GM23338 (cell line): ENCODE results near the gene PRG2. TPM values are rescaled to one million over a fixed set of nuclear protein-coding genes. Genes with fewer than 3 reads are reported as not detected.

Source experiments
- ATAC-seq: fragments of 200-7000 bp; cut with Tn5 transposase; 3 replicates; pipeline ENCODE4 v1.9.1; 2020
- DNase-seq: peaks from one replicate; pipeline ENCODE4 v3.0.0-alpha.2; 2015; ENCODE audit warnings: low spot score
- H2AFZ ChIP-seq: fragments of 200-600 bp; sonication (generic); 2 replicates; pipeline ENCODE4 v1.8.0; 2016; ENCODE audit warnings: antibody characterized with exemption, mild to moderate bottlenecking, moderate library complexity
- H3F3A ChIP-seq: fragments of 200-600 bp; sonication (generic); replicated peaks from 2 replicates; pipeline ENCODE4 v1.8.0; 2017; ENCODE audit warnings: antibody characterized with exemption, mixed run types, low read depth
- H3K27ac ChIP-seq: fragments of 200-600 bp; sonication (generic); 2 replicates; pipeline ENCODE4 v1.6.1; 2016; ENCODE audit warnings: low read depth
- H3K27me3 ChIP-seq: fragments of 200-600 bp; sonication (generic); 2 replicates; pipeline ENCODE4 v1.8.0; 2016; ENCODE audit warnings: mild to moderate bottlenecking, mixed run types, moderate library complexity; ENCODE audit not compliant: insufficient read depth
- H3K36me3 ChIP-seq: fragments of 200-600 bp; sonication (generic); 2 replicates; pipeline ENCODE4 v1.8.0; 2016; ENCODE audit warnings: mild to moderate bottlenecking; ENCODE audit not compliant: insufficient read depth
- H3K4me1 ChIP-seq: fragments of 200-600 bp; sonication (generic); 2 replicates; pipeline ENCODE4 v1.8.0; 2016; ENCODE audit warnings: mild to moderate bottlenecking, moderate library complexity; ENCODE audit not compliant: insufficient read depth
- H3K4me2 ChIP-seq: fragments of 200-600 bp; sonication (generic); 2 replicates; pipeline ENCODE4 v1.7.1; 2017; ENCODE audit warnings: mixed run types
- H3K4me3 ChIP-seq: fragments of 200-600 bp; sonication (generic); 2 replicates; pipeline ENCODE4 v1.6.1; 2016; ENCODE audit warnings: mixed run types
- H3K79me2 ChIP-seq: fragments of 200-600 bp; sonication (generic); replicated peaks from 2 replicates; pipeline ENCODE4 v1.8.0; 2017; ENCODE audit warnings: mild to moderate bottlenecking; ENCODE audit not compliant: insufficient read depth
- H3K9me2 ChIP-seq: fragments of 200-600 bp; sonication (generic); 2 replicates; pipeline ENCODE4 v1.8.0; 2017; ENCODE audit not compliant: insufficient read depth
- H4K20me1 ChIP-seq: fragments of 200-600 bp; sonication (generic); replicated peaks from 2 replicates; pipeline ENCODE4 v1.8.0; 2017; ENCODE audit warnings: mild to moderate bottlenecking; ENCODE audit not compliant: insufficient read depth
- H3K27ac Mint-ChIP-seq: 2 replicates; pipeline ENCODE4 v1.8.0; 2020; ENCODE audit warnings: inconsistent platforms, mild to moderate bottlenecking, moderate library complexity, mixed read lengths
- H3K27me3 Mint-ChIP-seq: 3 replicates; pipeline ENCODE4 v1.8.0; 2022; ENCODE audit warnings: low read depth, mild to moderate bottlenecking, moderate library complexity, mixed read lengths, inconsistent platforms; ENCODE audit not compliant: insufficient read depth, poor library complexity
- H3K36me3 Mint-ChIP-seq: 3 replicates; pipeline ENCODE4 v1.8.0; 2021; ENCODE audit warnings: low read depth, mild to moderate bottlenecking, inconsistent platforms, moderate library complexity, mixed read lengths
- H3K4me1 Mint-ChIP-seq: 3 replicates; pipeline ENCODE4 v1.8.0; 2020; ENCODE audit warnings: mild to moderate bottlenecking, inconsistent platforms, mixed read lengths
- H3K4me3 Mint-ChIP-seq: 3 replicates; pipeline ENCODE4 v1.8.0; 2021; ENCODE audit warnings: moderate library complexity, mild to moderate bottlenecking, inconsistent platforms, mixed read lengths
- H3K9me3 Mint-ChIP-seq: 3 replicates; pipeline ENCODE4 v1.8.0; 2020; ENCODE audit warnings: moderate library complexity, mild to moderate bottlenecking, inconsistent platforms, mixed read lengths
- CREB1 ChIP-seq: fragments of 250-450 bp; sonication (Bioruptor Pico); IDR thresholded peaks from 2 replicates; pipeline ENCODE4 v1.5.0; 2020; ENCODE audit warnings: low read depth, mild to moderate bottlenecking, moderate library complexity
- CTCF ChIP-seq, 2 experiments: fragments of 200-600 bp in 1 of 2; sonication (generic) in 1 of 2; conservative IDR thresholded peaks; 2 replicates each; pipeline versions ENCODE4 v1.5.1 to v1.6.1; 2016 to 2017; ENCODE audit warnings: antibody characterized with exemption in 2 of 2, low read depth in 2 of 2, mild to moderate bottlenecking in 2 of 2, moderate library complexity in 1 of 2
- ETS1 ChIP-seq: IDR thresholded peaks from 2 replicates; pipeline ENCODE4 v1.6.1; 2016; ENCODE audit warnings: antibody characterized with exemption
- EZH2 ChIP-seq: fragments of 200-600 bp; sonication (generic); IDR thresholded peaks from one replicate; pipeline ENCODE4 v1.8.0; 2017; ENCODE audit warnings: antibody characterized with exemption, mild to moderate bottlenecking, low read depth; ENCODE audit not compliant: unreplicated experiment
- EZH2phosphoT487 ChIP-seq: fragments of 200-600 bp; sonication (generic); IDR thresholded peaks from one replicate; pipeline ENCODE4 v1.8.1; 2018; ENCODE audit warnings: antibody characterized with exemption; ENCODE audit not compliant: unreplicated experiment
- JUNB ChIP-seq: IDR thresholded peaks from one replicate; pipeline ENCODE4 v1.6.1; 2016; ENCODE audit warnings: antibody characterized with exemption; ENCODE audit not compliant: unreplicated experiment
- NANOG ChIP-seq: IDR thresholded peaks from 2 replicates; pipeline ENCODE4 v1.6.1; 2016; ENCODE audit warnings: antibody characterized with exemption, borderline replicate concordance
- POLR2AphosphoS5 ChIP-seq: IDR thresholded peaks from 2 replicates; pipeline ENCODE4 v1.6.1; 2016; ENCODE audit warnings: antibody characterized with exemption, low read depth
- STAT1 ChIP-seq: IDR thresholded peaks from one replicate; pipeline ENCODE4 v1.6.1; 2016; ENCODE audit warnings: antibody characterized with exemption; ENCODE audit not compliant: unreplicated experiment
- ZNF114 ChIP-seq: fragments of 250-450 bp; sonication (Bioruptor Pico); IDR thresholded peaks from 2 replicates; pipeline ENCODE4 v1.5.0; 2020; ENCODE audit warnings: mild to moderate bottlenecking, moderate library complexity
- ZNF331 ChIP-seq: fragments of 250-450 bp; sonication (Bioruptor Pico); IDR thresholded peaks from 2 replicates; pipeline ENCODE4 v1.5.0; 2020; ENCODE audit warnings: low read depth, mild to moderate bottlenecking, moderate library complexity
- polyA plus RNA-seq: library from polyadenylated mRNA; unstranded; fragments of >200 nt; fragmentation: Nextera tagmentation; extraction: Ambion mirVana; gene quantifications from 2 replicates; pipeline ENCODE4 v1.2.1, GENCODE V29; 2016
- total RNA-seq: library from RNA; depleted of rRNA; stranded (reverse); fragments of >200 nt; shearing (Covaris generic); gene quantifications from 2 replicates; pipeline ENCODE4 v1.2.3, GENCODE V29; 2014
- TF ChIP-seq, protein P1 (sequence below): IDR thresholded peaks from one replicate; pipeline ENCODE4 v1.6.1; 2018; ENCODE audit warnings: antibody characterized with exemption; ENCODE audit not compliant: unreplicated experiment
- TF ChIP-seq, protein P2 (sequence below): fragments of 250-450 bp; sonication (Bioruptor Pico); IDR thresholded peaks from 2 replicates; pipeline ENCODE4 v1.5.0; 2020; ENCODE audit warnings: mild to moderate bottlenecking, moderate library complexity

PRG2 gene
- total and polyA plus RNA-seq, 2 experiments from 2014 or later = not detected

DNA sequence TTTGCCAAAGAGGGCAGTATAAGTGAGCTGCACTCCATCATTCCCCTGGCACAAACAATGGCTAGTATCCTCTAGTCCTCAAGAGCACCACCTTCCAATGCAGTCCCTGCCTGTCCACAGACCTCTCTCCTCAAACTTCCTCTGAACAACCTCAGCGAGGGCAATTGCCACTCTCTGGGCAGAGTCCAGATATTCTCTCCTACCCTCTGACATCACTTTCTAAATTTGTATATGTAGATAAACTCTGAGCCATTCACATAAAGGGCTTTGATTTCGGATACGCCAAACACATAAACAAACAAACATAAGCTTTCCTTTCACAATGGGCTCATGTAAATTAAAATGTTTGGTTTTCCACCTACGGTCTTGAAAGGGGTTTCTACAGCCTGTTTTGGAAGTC, 39.5 kb upstream of the PRG2 start:
- Histone ChIP-seq H2AFZ (no peak overlapping the region), H3K79me2 (0 out of 2 replicates have a peak, but pooled peaks cover 5% of the 10 kb centered on the region), H3K4me2 (no peak overlapping the region), H3K4me3 (no peak overlapping the region), H3K36me3 (no peaks in the 10 kb centered on the region), H3K4me1 (peaks cover 15% of the 10 kb centered on the region), H3F3A (no peaks in the 10 kb centered on the region; the same call in 1 of the 2 replicates), H4K20me1 (no peaks in the 10 kb centered on the region), H3K27ac (no peak overlapping the region), H3K27me3 (peaks cover 13% of the 10 kb centered on the region; the same call in 1 of the 2 replicates), H3K9me2 (no peaks in the 10 kb centered on the region)
- Mint-ChIP-seq H3K36me3 (peaks cover 5% of the 10 kb centered on the region; the same call in 2 of the 3 replicates), H3K27ac (no peak overlapping the region), H3K4me1 (peaks cover 18% of the 10 kb centered on the region), H3K4me3 (no peak overlapping the region; the same call in 2 of the 3 replicates), H3K27me3 (peaks cover 17% of the 10 kb centered on the region), H3K9me3 (no peaks in the 10 kb centered on the region)
- TF ChIP-seq STAT1 (no peak), EZH2phosphoT487 (no peak), POLR2AphosphoS5 (no peak), ZNF331 (CRISPR knock-in tag) (no peak), EZH2 (no peak), ETS1 (no peak), ZNF114 (CRISPR knock-in tag) (no peak), CTCF (conservative IDR thresholded peaks at IDR 0.05; ENCODE audit: low read depth in 2 of 2) (no peak), NANOG (no peak), JUNB (no peak), CREB1 (CRISPR knock-in tag) (no peak)
- TF ChIP-seq, protein P1, sequence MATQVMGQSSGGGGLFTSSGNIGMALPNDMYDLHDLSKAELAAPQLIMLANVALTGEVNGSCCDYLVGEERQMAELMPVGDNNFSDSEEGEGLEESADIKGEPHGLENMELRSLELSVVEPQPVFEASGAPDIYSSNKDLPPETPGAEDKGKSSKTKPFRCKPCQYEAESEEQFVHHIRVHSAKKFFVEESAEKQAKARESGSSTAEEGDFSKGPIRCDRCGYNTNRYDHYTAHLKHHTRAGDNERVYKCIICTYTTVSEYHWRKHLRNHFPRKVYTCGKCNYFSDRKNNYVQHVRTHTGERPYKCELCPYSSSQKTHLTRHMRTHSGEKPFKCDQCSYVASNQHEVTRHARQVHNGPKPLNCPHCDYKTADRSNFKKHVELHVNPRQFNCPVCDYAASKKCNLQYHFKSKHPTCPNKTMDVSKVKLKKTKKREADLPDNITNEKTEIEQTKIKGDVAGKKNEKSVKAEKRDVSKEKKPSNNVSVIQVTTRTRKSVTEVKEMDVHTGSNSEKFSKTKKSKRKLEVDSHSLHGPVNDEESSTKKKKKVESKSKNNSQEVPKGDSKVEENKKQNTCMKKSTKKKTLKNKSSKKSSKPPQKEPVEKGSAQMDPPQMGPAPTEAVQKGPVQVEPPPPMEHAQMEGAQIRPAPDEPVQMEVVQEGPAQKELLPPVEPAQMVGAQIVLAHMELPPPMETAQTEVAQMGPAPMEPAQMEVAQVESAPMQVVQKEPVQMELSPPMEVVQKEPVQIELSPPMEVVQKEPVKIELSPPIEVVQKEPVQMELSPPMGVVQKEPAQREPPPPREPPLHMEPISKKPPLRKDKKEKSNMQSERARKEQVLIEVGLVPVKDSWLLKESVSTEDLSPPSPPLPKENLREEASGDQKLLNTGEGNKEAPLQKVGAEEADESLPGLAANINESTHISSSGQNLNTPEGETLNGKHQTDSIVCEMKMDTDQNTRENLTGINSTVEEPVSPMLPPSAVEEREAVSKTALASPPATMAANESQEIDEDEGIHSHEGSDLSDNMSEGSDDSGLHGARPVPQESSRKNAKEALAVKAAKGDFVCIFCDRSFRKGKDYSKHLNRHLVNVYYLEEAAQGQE = no peak
- TF ChIP-seq, protein P2, sequence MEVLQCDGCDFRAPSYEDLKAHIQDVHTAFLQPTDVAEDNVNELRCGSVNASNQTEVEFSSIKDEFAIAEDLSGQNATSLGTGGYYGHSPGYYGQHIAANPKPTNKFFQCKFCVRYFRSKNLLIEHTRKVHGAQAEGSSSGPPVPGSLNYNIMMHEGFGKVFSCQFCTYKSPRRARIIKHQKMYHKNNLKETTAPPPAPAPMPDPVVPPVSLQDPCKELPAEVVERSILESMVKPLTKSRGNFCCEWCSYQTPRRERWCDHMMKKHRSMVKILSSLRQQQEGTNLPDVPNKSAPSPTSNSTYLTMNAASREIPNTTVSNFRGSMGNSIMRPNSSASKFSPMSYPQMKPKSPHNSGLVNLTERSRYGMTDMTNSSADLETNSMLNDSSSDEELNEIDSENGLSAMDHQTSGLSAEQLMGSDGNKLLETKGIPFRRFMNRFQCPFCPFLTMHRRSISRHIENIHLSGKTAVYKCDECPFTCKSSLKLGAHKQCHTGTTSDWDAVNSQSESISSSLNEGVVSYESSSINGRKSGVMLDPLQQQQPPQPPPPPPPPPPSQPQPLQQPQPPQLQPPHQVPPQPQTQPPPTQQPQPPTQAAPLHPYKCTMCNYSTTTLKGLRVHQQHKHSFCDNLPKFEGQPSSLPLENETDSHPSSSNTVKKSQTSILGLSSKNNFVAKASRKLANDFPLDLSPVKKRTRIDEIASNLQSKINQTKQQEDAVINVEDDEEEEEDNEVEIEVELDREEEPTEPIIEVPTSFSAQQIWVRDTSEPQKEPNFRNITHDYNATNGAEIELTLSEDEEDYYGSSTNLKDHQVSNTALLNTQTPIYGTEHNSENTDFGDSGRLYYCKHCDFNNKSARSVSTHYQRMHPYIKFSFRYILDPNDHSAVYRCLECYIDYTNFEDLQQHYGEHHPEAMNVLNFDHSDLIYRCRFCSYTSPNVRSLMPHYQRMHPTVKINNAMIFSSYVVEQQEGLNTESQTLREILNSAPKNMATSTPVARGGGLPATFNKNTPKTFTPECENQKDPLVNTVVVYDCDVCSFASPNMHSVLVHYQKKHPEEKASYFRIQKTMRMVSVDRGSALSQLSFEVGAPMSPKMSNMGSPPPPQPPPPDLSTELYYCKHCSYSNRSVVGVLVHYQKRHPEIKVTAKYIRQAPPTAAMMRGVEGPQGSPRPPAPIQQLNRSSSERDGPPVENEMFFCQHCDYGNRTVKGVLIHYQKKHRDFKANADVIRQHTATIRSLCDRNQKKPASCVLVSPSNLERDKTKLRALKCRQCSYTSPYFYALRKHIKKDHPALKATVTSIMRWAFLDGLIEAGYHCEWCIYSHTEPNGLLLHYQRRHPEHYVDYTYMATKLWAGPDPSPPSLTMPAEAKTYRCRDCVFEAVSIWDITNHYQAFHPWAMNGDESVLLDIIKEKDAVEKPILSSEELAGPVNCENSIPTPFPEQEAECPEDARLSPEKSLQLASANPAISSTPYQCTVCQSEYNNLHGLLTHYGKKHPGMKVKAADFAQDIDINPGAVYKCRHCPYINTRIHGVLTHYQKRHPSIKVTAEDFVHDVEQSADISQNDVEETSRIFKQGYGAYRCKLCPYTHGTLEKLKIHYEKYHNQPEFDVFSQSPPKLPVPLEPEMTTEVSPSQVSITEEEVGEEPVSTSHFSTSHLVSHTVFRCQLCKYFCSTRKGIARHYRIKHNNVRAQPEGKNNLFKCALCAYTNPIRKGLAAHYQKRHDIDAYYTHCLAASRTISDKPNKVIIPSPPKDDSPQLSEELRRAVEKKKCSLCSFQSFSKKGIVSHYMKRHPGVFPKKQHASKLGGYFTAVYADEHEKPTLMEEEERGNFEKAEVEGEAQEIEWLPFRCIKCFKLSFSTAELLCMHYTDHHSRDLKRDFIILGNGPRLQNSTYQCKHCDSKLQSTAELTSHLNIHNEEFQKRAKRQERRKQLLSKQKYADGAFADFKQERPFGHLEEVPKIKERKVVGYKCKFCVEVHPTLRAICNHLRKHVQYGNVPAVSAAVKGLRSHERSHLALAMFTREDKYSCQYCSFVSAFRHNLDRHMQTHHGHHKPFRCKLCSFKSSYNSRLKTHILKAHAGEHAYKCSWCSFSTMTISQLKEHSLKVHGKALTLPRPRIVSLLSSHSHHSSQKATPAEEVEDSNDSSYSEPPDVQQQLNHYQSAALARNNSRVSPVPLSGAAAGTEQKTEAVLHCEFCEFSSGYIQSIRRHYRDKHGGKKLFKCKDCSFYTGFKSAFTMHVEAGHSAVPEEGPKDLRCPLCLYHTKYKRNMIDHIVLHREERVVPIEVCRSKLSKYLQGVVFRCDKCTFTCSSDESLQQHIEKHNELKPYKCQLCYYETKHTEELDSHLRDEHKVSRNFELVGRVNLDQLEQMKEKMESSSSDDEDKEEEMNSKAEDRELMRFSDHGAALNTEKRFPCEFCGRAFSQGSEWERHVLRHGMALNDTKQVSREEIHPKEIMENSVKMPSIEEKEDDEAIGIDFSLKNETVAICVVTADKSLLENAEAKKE (CRISPR knock-in tag) = no peak
- no peak for ATAC-seq
- no peak for DNase-seq
